Measurements from ENCODE around the gene APLNR. TPM values are rescaled to one million over a fixed set of nuclear protein-coding genes. Genes with fewer than 3 reads are reported as not detected.

APLNR gene
- polyA plus RNA-seq, 2 of the 4 experiments (the other 2 are of a cell fraction) = 0.08 to 0.14 TPM

DNA sequence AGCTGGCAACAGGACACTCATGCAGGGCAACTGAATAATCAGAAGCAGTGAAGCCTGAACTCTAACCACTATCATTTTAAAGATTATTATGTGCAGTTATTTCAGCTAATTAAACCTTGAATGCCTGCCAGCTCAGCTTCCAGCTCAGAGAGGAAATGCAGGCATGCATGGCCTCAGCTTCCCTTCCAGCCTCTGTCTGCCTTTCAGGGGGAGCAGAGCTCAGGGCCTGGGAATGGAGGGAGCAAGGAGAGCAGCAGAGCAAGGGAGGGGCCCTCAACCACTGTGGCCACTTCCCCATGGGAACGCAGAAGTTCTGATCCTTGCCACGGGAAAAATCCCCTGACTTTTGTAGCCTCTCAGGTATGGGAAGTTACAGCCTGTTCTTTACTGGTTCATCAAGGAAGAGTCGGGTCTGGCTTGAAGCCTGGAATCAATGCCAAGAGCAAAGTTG, 32.5 kb upstream of the APLNR start (continued):
- TF ChIP-seq, protein P1, sequence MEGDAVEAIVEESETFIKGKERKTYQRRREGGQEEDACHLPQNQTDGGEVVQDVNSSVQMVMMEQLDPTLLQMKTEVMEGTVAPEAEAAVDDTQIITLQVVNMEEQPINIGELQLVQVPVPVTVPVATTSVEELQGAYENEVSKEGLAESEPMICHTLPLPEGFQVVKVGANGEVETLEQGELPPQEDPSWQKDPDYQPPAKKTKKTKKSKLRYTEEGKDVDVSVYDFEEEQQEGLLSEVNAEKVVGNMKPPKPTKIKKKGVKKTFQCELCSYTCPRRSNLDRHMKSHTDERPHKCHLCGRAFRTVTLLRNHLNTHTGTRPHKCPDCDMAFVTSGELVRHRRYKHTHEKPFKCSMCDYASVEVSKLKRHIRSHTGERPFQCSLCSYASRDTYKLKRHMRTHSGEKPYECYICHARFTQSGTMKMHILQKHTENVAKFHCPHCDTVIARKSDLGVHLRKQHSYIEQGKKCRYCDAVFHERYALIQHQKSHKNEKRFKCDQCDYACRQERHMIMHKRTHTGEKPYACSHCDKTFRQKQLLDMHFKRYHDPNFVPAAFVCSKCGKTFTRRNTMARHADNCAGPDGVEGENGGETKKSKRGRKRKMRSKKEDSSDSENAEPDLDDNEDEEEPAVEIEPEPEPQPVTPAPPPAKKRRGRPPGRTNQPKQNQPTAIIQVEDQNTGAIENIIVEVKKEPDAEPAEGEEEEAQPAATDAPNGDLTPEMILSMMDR (IDR thresholded peaks at IDR 0.05) = no peak

- DNase-seq (ENCODE audit: low read depth in 1 of 2, low spot score in 1 of 2) (no peak), ATAC-seq (no peak), FAIRE-seq (no peak)
- ChIA-PET CTCF (interaction anchor here (1.0 to 3.5 kb wide), 4 partner anchors 11 to 425 kb away, joined by 4 to 14 read pairs (median 6); no protein-coding TSS in a partner anchor), POLR2A (no interaction called here)
- Histone ChIP-seq H3K27ac (no peak overlapping the region), H3K4me3 (no peak overlapping the region), H3K4me1 (no peaks in the 10 kb centered on the region), H3K4me2 (no peak overlapping the region), H3K9me3 (no peaks in the 10 kb centered on the region)
- TF ChIP-seq, protein P2, sequence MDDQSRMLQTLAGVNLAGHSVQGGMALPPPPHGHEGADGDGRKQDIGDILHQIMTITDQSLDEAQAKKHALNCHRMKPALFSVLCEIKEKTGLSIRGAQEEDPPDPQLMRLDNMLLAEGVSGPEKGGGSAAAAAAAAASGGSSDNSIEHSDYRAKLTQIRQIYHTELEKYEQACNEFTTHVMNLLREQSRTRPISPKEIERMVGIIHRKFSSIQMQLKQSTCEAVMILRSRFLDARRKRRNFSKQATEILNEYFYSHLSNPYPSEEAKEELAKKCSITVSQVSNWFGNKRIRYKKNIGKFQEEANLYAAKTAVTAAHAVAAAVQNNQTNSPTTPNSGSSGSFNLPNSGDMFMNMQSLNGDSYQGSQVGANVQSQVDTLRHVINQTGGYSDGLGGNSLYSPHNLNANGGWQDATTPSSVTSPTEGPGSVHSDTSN (IDR thresholded peaks at IDR 0.05) = no peak
- TF ChIP-seq RFX5 (IDR thresholded peaks at IDR 0.05) = no peak
- TF ChIP-seq NR3C1 (IDR thresholded peaks at IDR 0.05) = no peak
- TF ChIP-seq CEBPB (IDR thresholded peaks at IDR 0.05) = no peak
- no peak for TF ChIP-seq NPAS2 (CRISPR knock-in tag; IDR thresholded peaks at IDR 0.05; ENCODE audit: borderline replicate concordance)
- TF ChIP-seq ZC3H11A (IDR thresholded peaks at IDR 0.05) = no peak
- TF ChIP-seq CHD4 (IDR thresholded peaks at IDR 0.05; ENCODE audit: borderline replicate concordance) = no peak
- no peak for TF ChIP-seq POLR2A (IDR thresholded peaks at IDR 0.05; ENCODE audit: low read length)
- TF ChIP-seq HOXB5 (CRISPR knock-in tag; IDR thresholded peaks at IDR 0.05) = no peak
- TF ChIP-seq PHF8 (IDR thresholded peaks at IDR 0.05; ENCODE audit: borderline replicate concordance, low read depth) = no peak
- TF ChIP-seq NFE2L2 (conservative IDR thresholded peaks at IDR 0.05; ENCODE audit: low read length) = no peak
- no peak for TF ChIP-seq TFCP2L1 (CRISPR knock-in tag; IDR thresholded peaks at IDR 0.05)
- TF ChIP-seq, protein P3, sequence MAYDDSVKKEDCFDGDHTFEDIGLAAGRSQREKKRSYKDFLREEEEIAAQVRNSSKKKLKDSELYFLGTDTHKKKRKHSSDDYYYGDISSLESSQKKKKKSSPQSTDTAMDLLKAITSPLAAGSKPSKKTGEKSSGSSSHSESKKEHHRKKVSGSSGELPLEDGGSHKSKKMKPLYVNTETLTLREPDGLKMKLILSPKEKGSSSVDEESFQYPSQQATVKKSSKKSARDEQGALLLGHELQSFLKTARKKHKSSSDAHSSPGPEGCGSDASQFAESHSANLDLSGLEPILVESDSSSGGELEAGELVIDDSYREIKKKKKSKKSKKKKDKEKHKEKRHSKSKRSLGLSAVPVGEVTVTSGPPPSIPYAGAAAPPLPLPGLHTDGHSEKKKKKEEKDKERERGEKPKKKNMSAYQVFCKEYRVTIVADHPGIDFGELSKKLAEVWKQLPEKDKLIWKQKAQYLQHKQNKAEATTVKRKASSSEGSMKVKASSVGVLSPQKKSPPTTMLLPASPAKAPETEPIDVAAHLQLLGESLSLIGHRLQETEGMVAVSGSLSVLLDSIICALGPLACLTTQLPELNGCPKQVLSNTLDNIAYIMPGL (CRISPR knock-in tag; IDR thresholded peaks at IDR 0.05; ENCODE audit: borderline replicate concordance) = no peak
- TF ChIP-seq FOSL2 (IDR thresholded peaks at IDR 0.05) = no peak
- no peak for TF ChIP-seq FOSL2 (CRISPR knock-in tag; IDR thresholded peaks at IDR 0.05)
- TF ChIP-seq HOXA7 (CRISPR knock-in tag; IDR thresholded peaks at IDR 0.05) = no peak
- TF ChIP-seq GATA3 (IDR thresholded peaks at IDR 0.05; ENCODE audit: borderline replicate concordance) = no peak
- TF ChIP-seq ZNF302 (CRISPR knock-in tag; IDR thresholded peaks at IDR 0.05) = no peak
- no peak for TF ChIP-seq JUN (IDR thresholded peaks at IDR 0.05)
- TF ChIP-seq MYC (IDR thresholded peaks at IDR 0.05; ENCODE audit: borderline replicate concordance, low read length) = no peak
- TF ChIP-seq ESRRA (IDR thresholded peaks at IDR 0.05; ENCODE audit: borderline replicate concordance, low read length) = no peak
Measured at GRCh38 chr11:57266157-57266556, 29.1 kb upstream of the APLNR start.

DNA sequence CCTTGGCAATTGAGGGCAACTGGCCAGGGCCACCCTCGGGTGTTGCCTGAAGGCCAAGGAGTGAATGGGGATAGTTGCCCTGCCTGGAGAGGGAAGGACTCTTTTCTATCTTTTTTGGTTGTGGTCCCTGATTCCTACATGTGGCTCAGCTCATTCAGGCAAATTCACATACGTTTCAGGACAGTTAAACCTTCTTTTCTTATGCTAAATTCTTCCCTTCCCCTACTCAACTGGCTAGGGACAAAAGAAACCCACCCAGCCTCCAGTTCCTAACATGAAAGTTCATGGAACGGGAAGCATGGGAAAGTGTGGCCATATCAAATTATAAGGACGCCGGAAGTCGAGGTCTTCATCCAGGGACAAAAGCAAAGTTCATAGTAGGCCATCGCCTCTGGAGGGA, 26.3 kb upstream of the APLNR start:
- no peak for FAIRE-seq
- no peaks in the 10 kb centered on the region for H3K4me1 ChIP-seq
- TF ChIP-seq CBX2 (IDR thresholded peaks at IDR 0.05; ENCODE audit: borderline replicate concordance, low read depth) (no peak), MYC (IDR thresholded peaks at IDR 0.05; ENCODE audit: borderline replicate concordance, low read length) (no peak), POLR2A (IDR thresholded peaks at IDR 0.05; ENCODE audit: low read length) (no peak), SMC3 (IDR thresholded peaks at IDR 0.05) (no peak), HOXA7 (CRISPR knock-in tag; IDR thresholded peaks at IDR 0.05) (no peak), EP300 (IDR thresholded peaks at IDR 0.05) (no peak), CHD4 (IDR thresholded peaks at IDR 0.05; ENCODE audit: borderline replicate concordance) (no peak), EHF (CRISPR knock-in tag; IDR thresholded peaks at IDR 0.05) (no peak), CBX8 (IDR thresholded peaks at IDR 0.05) (no peak), CEBPB (IDR thresholded peaks at IDR 0.05) (no peak), RCOR1 (IDR thresholded peaks at IDR 0.05; ENCODE audit: low read depth, low read length) (no peak), FOSB (CRISPR knock-in tag; IDR thresholded peaks at IDR 0.05) (no peak), EHMT2 (IDR thresholded peaks at IDR 0.05; ENCODE audit: low read depth) (no peak)
- ChIA-PET CTCF (interaction anchor here (2.7 kb wide), 2 partner anchors 14 to 422 kb away, joined by 8 to 14 read pairs; no protein-coding TSS in a partner anchor), POLR2A (no interaction called here)
- H3K27ac ChIP-seq = no peak overlapping the region
- H3K9me3 ChIP-seq = no peaks in the 10 kb centered on the region
- WGBS (ENCODE audit: missing lambda C conversion rate) = 80% methylated on average over 7 of the region's 7 CpGs
- DNase-seq (ENCODE audit: low read depth in 1 of 2, low spot score in 1 of 2) = no peak
- no peak for ATAC-seq
- no peak overlapping the region for H3K4me3 ChIP-seq
- no peak overlapping the region for H3K4me2 ChIP-seq

Measured in A549 (cell line).